ENCODE results near the gene ZFP82. TPM values are rescaled to one million over a fixed set of nuclear protein-coding genes. Genes with fewer than 3 reads are reported as not detected.

The ZFP82 gene
- polyA plus RNA-seq, 1 donor from 2014 or later: 19.7 TPM

DNA sequence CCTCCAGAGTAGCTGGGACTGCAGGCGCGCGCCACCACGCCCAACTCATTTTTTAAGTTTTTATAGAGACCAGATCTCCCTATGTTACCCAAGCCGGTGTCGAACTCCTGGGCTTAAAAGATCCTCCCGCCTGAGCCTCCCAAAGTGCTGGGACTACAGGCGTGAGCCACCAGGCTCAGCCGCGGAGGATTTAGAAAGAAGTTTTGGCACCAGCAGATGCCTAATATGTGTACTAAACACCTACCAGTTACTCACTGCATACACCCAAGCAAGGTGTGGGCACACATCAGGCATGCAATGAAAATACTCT, 39.0 kb downstream of the ZFP82 start:
- H4K20me1 ChIP-seq (ENCODE audit: insufficient read depth): no peaks in the 10 kb centered on the region
- H3F3A ChIP-seq (ENCODE audit: insufficient read depth, low read length, poor library complexity, severe bottlenecking): no peaks in the 10 kb centered on the region
- peak overlapping the region; percentile 72 for H3K4me3 ChIP-seq (ENCODE audit: low read length)
- H3K4me2 ChIP-seq (ENCODE audit: low read length): no peak overlapping the region
- H3K27ac ChIP-seq (ENCODE audit: low read length): peak overlapping the region; percentile 85
- H3K27me3 ChIP-seq (ENCODE audit: insufficient read depth, low read depth, low read length): no peaks in the 10 kb centered on the region
- TF ChIP-seq POLR2AphosphoS5 (IDR thresholded peaks at IDR 0.05): no peak
- TF ChIP-seq EZH2 (IDR thresholded peaks at IDR 0.05; ENCODE audit: borderline replicate concordance, insufficient read depth, low read length, poor library complexity, severe bottlenecking): no peak
- no peak for TF ChIP-seq SMC3 (conservative IDR thresholded peaks at IDR 0.05; ENCODE audit: poor library complexity)
- no peak for TF ChIP-seq MXI1 (conservative IDR thresholded peaks at IDR 0.05; ENCODE audit: poor library complexity, severe bottlenecking)
- H3K79me2 ChIP-seq (replicated peaks; ENCODE audit: insufficient read depth, low read length): peaks cover 27% of the 10 kb centered on the region
- H3K9me3 ChIP-seq (ENCODE audit: low read length): no peaks in the 10 kb centered on the region
- H3K9me2 ChIP-seq (ENCODE audit: insufficient read depth, low read length): no peaks in the 10 kb centered on the region
- H3K36me3 ChIP-seq (ENCODE audit: insufficient read depth, low read length): no peaks in the 10 kb centered on the region
- peak overlapping the region; percentile 86 for H2AFZ ChIP-seq (ENCODE audit: low read depth, low read length)
- peak overlapping the region; percentile 91 for H3K9ac ChIP-seq (ENCODE audit: low read length)

DNA sequence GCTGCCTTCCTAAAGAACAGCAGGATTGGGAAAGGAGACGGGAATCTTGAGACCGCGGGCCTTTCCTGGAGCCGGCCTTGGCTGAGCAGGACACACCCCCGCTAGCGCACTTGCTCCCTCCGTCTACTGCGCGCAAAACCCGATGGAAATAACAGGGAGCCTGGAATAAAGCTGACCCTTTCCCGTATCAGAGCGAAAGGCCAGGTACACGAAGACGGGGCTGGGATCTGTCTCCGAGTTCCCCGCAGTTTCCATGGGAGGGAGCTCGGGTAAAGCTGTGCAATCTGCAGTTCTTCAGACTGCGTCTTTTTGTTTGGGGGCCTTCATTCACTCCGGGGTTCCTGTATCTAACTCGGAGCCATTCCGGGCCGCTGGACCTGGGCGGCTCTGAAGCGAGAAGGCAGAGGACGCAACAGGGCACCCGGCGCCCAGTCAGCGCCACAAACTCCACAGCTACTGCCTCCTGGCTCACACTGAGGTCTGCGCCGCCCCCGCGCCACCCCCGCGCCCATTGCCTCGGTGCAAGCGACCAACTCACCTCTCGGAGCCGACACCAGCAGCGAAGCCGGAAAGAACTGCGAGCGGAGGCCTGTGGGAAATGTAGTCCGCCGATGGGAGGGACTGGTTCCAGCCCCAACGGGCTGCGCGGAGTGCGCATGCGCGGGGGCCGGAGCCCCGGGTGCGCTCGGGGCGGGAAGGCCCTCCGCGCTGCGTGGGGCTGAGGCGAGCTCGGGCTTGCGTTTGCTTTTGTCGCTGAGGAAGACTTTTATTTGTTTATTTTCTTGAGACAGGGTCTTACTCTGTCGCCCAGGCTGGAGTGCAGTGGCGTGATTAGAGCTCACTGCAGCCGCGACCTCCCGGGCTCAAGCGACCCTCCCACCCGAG, 39.6 kb downstream of the ZFP82 start, which contains the start of gene ZFP14:
Gene ZFP14, minus strand, starts transcription at position 577 of the 885 bp plus-strand sequence. CDS start 11,309 bp downstream, outside the sequence.
- H3K9me3 ChIP-seq (ENCODE audit: low read length): no peaks in the 10 kb centered on the region
- peak within 1 kb of the TSS; percentile 85 for H3K27ac ChIP-seq (ENCODE audit: low read length)
- H3K79me2 ChIP-seq (replicated peaks; ENCODE audit: insufficient read depth, low read length): peaks cover 31% of the 10 kb centered on the region
- H3K4me3 ChIP-seq (ENCODE audit: low read length): peak within 1 kb of the TSS; percentile 72
- H3K9me2 ChIP-seq (ENCODE audit: insufficient read depth, low read length): no peaks in the 10 kb centered on the region
- H2AFZ ChIP-seq (ENCODE audit: low read depth, low read length): peak within 1 kb of the TSS; percentile 86
- no peaks in the 10 kb centered on the region for H4K20me1 ChIP-seq (ENCODE audit: insufficient read depth)
- TF ChIP-seq EP300 (conservative IDR thresholded peaks at IDR 0.05; ENCODE audit: poor library complexity, severe bottlenecking) (peak; percentile 57), EZH2 (IDR thresholded peaks at IDR 0.05; ENCODE audit: borderline replicate concordance, insufficient read depth, low read length, poor library complexity, severe bottlenecking) (no peak), TAF1 (IDR thresholded peaks at IDR 0.05; ENCODE audit: low read depth) (no peak), MXI1 (conservative IDR thresholded peaks at IDR 0.05; ENCODE audit: poor library complexity, severe bottlenecking) (peak; percentile 56), RAD21 (conservative IDR thresholded peaks at IDR 0.05) (peak; percentile 55), POLR2AphosphoS5 (IDR thresholded peaks at IDR 0.05) (peak; percentile 94), SMC3 (conservative IDR thresholded peaks at IDR 0.05; ENCODE audit: poor library complexity) (peak; percentile 58)
- TF ChIP-seq, protein P1, sequence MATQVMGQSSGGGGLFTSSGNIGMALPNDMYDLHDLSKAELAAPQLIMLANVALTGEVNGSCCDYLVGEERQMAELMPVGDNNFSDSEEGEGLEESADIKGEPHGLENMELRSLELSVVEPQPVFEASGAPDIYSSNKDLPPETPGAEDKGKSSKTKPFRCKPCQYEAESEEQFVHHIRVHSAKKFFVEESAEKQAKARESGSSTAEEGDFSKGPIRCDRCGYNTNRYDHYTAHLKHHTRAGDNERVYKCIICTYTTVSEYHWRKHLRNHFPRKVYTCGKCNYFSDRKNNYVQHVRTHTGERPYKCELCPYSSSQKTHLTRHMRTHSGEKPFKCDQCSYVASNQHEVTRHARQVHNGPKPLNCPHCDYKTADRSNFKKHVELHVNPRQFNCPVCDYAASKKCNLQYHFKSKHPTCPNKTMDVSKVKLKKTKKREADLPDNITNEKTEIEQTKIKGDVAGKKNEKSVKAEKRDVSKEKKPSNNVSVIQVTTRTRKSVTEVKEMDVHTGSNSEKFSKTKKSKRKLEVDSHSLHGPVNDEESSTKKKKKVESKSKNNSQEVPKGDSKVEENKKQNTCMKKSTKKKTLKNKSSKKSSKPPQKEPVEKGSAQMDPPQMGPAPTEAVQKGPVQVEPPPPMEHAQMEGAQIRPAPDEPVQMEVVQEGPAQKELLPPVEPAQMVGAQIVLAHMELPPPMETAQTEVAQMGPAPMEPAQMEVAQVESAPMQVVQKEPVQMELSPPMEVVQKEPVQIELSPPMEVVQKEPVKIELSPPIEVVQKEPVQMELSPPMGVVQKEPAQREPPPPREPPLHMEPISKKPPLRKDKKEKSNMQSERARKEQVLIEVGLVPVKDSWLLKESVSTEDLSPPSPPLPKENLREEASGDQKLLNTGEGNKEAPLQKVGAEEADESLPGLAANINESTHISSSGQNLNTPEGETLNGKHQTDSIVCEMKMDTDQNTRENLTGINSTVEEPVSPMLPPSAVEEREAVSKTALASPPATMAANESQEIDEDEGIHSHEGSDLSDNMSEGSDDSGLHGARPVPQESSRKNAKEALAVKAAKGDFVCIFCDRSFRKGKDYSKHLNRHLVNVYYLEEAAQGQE (IDR thresholded peaks at IDR 0.05; ENCODE audit: borderline replicate concordance): peak; percentile 86
- TF ChIP-seq, protein P2, sequence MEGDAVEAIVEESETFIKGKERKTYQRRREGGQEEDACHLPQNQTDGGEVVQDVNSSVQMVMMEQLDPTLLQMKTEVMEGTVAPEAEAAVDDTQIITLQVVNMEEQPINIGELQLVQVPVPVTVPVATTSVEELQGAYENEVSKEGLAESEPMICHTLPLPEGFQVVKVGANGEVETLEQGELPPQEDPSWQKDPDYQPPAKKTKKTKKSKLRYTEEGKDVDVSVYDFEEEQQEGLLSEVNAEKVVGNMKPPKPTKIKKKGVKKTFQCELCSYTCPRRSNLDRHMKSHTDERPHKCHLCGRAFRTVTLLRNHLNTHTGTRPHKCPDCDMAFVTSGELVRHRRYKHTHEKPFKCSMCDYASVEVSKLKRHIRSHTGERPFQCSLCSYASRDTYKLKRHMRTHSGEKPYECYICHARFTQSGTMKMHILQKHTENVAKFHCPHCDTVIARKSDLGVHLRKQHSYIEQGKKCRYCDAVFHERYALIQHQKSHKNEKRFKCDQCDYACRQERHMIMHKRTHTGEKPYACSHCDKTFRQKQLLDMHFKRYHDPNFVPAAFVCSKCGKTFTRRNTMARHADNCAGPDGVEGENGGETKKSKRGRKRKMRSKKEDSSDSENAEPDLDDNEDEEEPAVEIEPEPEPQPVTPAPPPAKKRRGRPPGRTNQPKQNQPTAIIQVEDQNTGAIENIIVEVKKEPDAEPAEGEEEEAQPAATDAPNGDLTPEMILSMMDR (IDR thresholded peaks at IDR 0.05; ENCODE audit: poor library complexity, severe bottlenecking): peak; percentile 56
- H3K4me2 ChIP-seq (ENCODE audit: low read length): peak within 1 kb of the TSS; percentile 68
- no peaks in the 10 kb centered on the region for H3K27me3 ChIP-seq (ENCODE audit: insufficient read depth, low read depth, low read length)
- H3K36me3 ChIP-seq (ENCODE audit: insufficient read depth, low read length): no peaks in the 10 kb centered on the region
- no peaks in the 10 kb centered on the region for H3F3A ChIP-seq (ENCODE audit: insufficient read depth, low read length, poor library complexity, severe bottlenecking)
- H3K9ac ChIP-seq (ENCODE audit: low read length): peak within 1 kb of the TSS; percentile 91

Measured in neural cell (in vitro differentiated cells).